GM19351 (cell line): Measurements from ENCODE around the gene TMPRSS11D.
A peak's percentile ranks its signal among the peaks of the same experiment; 100 is the strongest.

Experiments
- ATAC-seq: cut with Tn5 transposase; IDR thresholded peaks from one replicate; pipeline ENCODE4 v1.9.1; 2021; ENCODE audit warnings: mild to moderate bottlenecking, moderate library complexity; ENCODE audit not compliant: unreplicated experiment

TMPRSS11D gene

DNA sequence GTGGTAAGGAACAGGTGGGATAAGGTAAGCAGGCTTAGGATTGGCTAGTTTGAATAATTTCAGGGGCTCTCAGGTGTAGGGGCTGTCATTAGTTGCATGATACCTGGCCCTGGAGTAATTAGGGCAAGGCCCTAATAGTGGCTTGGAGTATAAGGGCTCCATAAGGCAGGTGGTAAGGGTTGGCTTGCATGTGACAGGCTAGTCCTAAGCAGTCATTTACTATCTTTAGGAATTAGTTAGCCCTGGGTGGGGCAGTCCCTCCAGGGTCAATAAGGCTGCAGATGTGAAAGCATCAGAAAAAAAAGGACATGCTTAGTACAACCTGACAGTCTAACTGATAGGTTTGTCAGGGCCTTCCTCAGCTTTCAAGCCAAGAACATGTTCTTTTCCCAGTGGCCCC is 7.8 kb upstream of the TMPRSS11D start:
- ATAC-seq = no peak

DNA sequence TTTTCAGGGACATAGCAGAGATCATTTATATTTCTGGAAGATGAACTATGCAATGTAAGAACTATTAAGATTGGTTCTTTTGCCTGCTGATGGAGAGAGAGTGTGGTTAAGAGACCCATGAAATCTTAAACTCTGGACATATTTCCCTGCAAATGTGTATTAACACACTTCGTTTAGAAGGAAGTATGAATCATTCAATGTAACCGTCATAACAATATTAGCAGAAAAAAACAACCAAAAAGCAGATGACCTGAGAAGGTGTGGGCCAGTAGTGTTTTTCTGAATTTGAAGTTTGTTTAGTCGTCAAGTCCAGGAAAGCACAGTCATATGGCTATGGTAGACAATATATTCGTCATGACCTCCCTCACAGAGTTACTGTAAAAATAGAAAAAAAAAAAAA is 2.5 kb upstream of the TMPRSS11D start:
- no peak for ATAC-seq

DNA sequence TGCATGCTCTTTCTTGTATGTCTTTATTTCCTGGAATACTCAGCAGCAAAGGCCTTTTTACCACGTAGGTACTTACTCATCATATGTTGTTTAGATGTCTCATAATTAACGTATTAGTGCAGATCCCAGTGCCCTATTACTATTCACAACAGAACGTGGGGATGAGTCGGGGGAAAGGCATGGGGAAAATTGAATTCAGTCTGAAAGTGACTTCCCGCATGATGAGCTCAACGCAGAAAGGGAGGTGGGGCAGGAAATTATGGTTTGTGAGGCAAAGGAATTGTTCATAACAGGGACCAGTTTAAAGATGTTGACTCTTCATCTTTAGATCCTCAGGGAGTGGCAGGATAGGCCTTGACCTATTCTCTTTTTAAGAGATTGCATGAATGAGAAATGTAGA is 2.0 kb upstream of the TMPRSS11D start:
- ATAC-seq = no peak

DNA sequence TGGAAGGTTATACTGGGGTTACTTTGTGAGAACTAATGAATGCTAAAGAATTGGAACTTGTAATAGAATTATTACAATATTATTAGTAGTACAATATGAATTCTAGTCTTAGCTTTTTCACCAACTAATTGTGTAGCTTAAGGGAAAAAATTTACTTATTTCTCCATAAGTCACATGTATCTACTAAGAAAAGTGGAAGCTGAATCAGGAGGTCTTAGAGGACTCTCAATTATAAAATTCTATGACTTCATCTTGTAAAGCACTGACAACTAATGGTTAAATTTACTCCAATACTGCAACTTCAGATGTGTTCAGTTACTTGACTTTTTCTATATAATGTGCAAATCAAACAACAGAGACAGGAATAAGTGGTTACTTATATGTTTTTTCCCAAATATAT is 899 bp upstream of the TMPRSS11D start:
- ATAC-seq = no peak

DNA sequence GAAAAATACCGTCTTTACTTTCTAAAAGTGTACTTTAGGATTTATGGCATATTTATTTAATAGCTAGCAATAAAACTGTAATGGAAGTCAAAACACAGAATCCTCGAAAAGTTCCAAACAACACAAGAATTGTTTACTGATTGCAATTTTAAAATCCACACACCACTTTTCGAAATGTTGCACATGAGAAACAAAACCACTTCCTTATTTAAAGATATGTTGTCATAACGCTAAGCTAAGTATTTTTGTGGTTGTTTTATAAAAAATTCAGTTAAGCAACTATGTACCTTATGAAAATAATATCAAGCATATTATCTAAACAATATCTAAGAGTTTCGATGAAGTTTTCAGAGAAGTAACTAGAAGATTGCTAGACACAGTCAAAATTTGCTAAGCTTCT is 344 bp downstream of the TMPRSS11D start:
- no peak for ATAC-seq

DNA sequence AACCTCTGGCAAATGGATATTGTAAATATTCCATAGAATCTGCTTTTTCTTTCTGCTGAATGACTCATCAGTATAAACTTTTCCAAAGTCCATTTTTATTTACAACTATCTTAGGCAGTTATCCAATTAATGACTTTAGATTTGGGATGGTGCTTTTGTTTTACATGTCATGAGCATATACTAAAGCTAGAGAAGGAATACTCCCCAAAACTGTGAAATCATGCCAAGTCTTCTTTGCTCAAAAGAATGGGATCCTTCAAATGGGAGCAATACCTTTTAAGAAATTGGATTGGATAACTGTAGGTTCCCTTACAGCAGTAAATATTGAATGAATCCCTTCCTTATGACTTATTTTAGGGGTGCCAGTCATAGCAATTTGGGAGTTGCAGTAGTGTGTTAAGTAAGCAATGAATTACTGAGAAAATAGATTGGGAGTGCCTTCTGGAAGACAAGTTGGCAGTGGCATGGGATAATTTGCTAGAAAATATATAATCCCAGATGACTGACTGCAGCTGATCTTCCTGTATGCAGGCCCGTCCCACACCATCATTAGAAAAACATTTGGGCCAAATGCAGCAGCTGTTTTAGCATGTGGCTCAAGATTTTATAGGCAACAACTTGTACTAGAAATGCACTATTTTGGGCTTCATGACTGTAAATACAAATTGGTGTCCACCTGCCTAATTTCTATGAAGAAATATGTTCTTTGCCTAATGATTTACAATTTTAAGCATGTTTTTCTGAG is 2.8 kb downstream of the TMPRSS11D start:
- ATAC-seq = no peak

DNA sequence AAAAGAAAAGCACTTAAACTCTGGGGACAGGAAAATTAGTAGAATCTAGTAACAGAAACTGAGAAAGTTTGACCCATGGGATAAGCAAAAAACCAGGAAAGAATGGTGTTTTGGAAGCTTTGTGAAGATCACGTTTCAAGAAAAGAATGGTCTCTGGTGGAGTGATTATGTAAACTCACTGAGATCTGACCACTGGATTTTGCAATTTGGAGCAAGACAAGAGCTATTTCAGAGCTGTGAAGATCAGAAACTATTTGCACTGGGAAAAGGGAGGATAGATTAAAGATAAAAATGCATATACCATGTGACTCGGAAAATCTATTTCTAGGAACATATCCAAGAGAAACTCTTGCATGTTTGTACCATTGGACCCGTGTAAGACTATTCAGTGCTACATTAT is 4.3 kb downstream of the TMPRSS11D start:
- no peak for ATAC-seq

DNA sequence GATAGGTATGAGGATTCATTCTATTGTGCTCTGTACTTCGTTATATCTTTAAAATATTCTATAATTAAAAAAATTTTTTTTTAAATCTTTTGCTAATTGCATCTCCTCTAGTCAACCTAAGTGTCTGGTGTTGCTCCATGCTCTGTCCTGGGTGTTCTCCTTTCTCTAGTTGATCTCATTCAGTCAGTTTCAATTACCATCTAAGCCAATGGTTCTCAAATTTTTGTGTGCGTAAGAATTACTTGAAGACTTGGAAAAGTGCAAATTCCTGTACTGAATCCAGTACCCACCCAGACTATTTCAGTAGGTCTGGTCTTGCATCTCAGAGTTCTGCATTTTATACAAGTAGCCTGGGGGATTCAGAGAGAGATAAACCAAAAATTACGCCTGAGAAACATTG is 6.7 kb downstream of the TMPRSS11D start:
- ATAC-seq = no peak

DNA sequence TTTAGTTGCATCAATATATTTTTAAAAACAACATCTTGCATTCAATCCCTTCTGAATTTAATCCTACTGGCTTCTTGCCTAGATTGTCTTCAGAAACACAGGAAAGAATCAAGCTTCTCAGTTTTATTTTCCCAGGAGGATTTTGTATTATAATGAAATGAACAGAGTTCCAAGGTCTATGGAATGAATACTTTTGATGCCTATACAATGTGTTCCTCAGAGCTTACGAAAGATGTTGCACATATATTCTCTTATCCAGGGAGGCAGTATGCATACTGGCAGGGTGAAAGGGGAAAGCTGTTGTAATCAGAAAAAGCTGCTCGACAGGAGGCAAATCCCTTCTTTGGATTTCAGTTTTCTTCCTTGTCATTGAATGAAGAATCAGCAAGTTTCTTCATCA is 8.8 kb downstream of the TMPRSS11D start:
- ATAC-seq = no peak

DNA sequence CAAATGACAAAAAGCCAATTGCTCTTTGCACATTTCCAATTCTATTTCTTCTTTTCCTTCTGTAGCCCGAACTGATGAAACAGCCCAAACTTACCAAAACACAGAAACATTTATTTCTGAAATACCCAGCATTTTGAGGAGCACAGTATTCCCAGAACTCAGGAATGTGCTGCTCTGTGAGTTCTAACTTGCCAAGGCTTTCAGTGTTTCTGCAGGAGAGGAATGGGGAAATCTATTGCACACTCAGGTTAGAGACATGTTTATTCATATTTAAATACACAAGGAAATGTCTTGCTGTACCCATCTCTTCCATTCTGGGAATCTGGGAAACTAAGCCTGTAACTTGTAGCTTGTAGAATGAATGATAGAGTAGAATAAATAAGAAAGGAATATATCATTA is 10.7 kb downstream of the TMPRSS11D start:
- ATAC-seq = no peak

DNA sequence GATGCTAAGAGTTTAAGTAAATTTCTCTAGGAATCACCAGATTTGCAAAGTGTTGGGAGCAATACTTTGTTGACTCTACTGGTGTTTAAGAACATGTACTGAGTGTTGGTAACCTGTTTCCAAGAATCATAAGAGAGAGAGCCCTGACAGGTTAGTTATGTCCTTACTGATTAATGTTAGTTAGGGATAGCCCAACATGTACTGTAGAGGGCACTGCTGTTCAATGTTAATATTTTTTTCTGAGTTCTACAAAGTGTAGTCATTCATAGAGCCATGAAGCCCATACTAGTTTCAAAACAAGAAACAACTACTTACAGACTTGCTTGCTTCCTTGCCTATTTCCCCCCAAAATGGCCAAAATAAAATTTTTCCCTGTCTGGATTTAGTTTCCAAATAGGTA is 11.9 kb downstream of the TMPRSS11D start:
- peak; percentile 99 for ATAC-seq

DNA sequence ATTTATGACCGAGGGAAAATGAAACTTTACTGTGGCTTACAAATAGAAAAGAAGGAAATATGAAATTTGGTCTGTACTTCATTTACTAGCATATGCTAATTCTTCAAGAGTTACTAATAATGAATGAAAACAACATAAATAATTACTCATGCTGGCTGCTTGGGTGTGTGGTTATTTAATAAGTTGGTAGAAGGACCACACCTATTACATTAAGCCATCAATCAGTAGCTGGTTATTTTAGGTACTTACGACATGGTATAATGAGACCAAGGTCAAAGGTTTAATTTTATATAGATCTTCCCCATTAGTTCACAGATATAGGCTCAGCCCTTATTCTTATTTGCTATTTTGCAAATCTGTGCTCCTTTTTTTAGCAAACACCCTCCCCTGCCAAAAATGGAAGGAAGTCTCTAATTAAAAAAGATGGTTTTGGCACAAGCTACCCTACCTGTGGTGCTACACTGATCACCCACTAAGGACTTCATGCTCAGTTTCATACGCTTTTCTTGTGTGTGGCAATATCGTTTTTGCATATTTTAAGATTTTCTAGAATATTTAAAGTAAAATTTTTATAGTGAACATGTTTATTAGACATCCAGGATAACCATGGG is 14.1 kb downstream of the TMPRSS11D start:
- no peak for ATAC-seq

DNA sequence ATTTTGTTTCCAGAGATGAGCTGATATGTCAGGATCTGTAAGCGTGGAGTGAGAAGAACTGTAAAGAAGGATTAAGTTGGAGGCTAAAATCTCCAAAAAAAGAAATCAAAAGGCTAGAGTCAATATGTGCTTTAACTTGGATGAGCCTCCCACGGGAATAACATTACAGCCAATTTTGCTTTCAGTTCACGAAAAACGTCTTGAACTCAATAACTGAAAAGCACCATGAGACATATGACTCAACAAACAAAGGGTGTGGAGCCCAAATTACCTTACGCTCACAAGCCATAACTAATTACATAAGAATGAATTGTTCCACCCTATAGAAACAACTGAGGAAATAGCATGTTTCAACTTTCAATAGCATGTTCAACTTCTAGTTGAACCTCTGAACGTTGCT is 22.3 kb downstream of the TMPRSS11D start:
- ATAC-seq = no peak

DNA sequence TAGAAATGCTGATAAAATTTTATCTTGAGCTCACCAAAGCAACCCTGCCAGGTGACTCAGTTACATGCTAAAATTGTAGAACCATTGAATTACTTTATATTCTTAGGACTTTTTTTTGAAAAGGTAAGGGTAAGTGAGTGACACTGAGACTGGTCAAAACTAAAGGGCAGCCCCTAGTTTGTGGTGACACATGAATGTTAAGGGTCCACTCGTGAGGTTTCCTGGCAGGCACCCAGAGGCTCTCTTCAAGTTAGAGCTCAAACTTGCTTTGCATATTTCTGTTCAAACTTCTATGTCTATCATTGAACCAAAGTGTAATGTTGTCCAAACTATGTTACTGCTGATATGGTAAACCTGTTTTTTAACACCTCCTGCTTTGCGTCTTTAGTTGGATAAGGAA is 30.5 kb downstream of the TMPRSS11D start:
- no peak for ATAC-seq

DNA sequence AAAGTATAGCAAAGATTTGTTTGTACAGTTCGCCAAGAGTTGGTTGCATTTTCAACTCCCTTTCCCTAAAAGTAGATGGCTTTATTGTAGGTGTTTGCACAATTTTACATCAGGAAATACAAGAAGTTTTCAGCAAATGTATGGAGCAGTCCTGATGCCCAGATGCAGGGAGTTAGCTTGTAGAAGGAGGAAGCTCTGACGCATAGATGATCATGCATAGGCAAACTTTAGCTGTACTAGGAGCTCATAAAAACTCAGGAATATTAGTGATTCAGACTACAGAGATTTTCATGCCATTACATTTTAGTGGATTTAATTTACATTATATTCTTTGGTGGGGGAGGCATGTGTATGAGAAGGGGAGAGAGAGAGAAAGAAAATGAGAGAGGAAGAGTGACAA is 62.9 kb downstream of the TMPRSS11D start:
- ATAC-seq = no peak

DNA sequence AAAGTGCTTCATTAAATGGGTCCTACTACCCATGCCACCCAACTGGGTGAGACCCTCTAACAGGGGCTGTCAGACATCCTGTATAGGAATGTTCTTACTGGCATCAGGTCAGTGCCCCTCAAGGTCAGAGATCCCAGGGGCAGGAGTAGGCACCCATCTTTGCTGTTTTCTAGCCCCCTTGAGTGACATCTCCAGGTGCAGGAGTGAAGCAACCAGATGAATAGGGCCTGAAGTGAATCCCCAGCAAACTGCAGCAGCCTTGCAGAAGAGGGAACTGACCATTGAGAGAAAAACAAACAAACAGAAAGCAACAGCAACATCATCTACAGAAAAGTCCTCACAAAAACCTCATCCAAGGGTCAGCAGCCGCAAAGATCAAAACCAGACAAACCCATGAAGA is 73.8 kb downstream of the TMPRSS11D start:
- no peak for ATAC-seq

DNA sequence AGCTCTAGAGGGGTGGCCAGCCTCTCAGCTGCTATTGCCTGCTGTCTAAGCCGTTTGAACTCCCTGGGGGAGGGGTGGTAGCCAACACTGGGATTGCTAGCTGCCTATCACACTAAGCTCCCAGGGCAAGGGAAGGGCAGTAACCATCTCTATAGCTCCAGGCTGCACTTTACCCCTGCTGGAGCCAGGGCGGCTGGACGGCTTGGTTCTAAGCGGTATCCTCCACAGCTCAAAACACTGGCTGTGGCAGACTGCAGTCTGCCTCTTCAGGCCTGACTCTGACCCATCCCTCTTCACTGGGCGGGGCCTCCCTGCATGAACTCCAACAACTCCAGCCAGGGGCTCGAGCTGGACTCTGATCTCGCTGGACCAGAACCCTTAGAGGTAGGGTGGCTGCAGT is 74.3 kb downstream of the TMPRSS11D start:
- ATAC-seq = no peak

DNA sequence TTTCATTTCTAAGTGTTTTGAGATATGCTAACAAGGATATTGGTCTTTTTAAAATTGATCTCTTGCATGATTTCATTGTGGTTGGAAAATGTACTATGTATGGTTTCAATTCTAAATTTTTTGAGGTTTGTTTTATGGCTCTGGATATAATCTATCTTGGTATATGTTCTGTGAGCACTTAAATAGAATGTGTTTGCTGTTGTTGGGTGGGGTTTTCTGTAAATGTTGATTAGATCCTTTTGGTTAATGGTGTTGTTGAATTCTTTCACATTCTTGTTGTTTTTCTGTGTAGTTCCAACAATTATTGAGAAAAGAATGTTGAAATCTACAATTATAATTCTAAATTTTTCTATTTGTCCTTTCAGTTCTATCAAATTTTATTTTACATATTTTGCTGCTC is 87.0 kb downstream of the TMPRSS11D start:
- ATAC-seq = no peak

DNA sequence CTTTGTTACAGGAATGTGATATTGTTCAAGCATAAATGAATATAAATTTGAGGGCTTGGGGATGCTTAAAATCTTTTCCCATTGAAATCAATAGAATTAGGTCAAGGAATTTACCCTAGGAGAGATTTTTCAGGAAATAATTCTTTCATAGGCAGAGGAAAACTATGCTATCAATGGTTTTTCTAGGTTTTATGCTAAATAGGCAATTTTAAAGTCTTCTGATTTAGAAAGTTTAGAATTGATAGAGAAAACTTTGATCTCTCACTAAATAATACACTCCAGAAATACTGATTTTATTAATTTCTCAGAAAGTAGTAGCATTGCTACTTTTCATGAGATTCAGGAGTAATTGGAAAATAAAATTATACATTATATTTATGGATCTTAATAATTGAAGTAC is 93.1 kb downstream of the TMPRSS11D start:
- ATAC-seq = no peak

DNA sequence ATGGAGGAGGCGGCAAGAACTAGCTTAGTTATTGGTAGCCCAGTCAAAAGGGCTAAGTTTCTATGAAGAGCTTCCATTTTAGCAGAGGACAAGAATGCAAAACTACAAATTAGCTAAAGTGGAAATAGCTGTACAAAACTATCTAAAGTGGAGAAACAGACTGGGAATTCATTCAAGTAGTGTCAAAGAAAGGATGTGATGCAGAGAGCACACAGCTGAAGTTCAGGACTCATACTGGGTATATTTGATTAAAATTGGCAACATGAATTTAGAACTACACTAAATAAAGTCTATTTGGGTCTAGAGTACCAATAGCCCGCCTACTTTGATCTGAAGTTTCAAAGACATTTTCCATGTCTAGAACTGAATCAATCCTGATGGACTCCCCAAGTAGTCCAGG is 96.5 kb downstream of the TMPRSS11D start:
- ATAC-seq = no peak

DNA sequence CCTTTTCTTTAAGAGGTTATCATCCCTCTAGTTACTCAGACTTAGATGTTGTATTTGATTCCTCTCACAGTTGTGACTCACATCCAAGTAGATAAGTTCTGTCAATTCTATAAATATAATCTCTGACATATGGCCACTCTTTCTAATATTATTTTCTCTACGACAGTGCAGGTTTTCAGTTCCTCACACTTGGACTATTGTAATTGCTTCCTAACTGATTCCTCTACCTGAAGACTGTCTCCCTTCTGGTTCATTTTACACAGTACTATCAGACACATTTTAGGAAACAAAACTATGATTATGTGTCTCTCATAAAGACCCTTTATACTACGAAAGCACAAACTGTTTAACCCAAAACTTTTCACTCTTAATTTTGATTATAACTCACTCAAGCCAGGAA is 98.3 kb downstream of the TMPRSS11D start:
- ATAC-seq = peak; percentile 58

DNA sequence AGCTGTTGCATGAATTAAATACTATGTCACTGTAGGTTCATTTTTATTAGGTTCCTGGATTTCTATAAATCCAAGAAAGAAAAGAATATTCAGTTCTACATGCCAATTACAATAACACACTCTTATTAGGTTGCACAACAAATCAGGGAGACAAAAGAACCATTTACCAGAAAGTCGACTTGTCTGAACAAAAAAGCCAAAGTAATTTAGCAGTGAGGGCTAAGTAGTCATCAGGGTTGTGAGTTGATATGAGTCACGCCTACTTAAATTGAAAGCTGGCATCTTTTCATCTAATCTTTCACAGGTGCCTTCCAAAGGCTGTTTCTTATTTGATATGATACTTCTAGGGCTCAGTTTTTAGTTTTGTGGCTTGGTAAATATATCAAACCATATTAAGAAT is 104.2 kb downstream of the TMPRSS11D start:
- no peak for ATAC-seq

DNA sequence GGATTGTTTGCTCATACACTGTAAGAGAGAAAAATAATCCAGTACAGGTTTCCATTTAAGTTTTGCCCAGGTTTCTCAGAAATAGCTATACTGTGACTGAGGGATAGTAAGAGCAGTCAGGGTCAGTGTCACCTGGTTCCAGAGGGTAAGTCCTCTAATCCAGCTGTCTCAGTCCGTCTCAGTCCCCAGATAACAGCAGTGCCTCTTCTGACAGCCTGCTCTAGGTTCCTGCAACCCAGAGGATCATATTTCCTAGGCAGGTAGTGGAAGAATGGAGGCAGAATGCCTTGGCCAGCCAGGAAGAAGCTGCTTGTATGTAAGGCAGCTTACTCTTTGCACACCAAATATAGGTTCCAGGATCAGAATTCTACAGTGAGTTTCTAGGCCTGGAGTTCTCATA is 107.1 kb downstream of the TMPRSS11D start:
- ATAC-seq = no peak
